HCT116 (cell line): ENCODE data around the gene SLC41A3. TPM values are rescaled to one million over a fixed set of nuclear protein-coding genes. Genes with fewer than 3 reads are reported as not detected.

Experiments
- ATAC-seq: fragments of 200-7000 bp; cut with Tn5 transposase; 2 replicates; pipeline ENCODE4 v1.9.1; 2020; ENCODE audit warnings: mild to moderate bottlenecking, moderate library complexity
- BruUV-seq: library from RNA; stranded (reverse); fragments of 400-500 nt; replicated peaks from 2 replicates; lab custom pipeline; 2021; lab: Mats Ljungman, UMichigan
- CTCF ChIA-PET: fragments of 300-600 bp; sonication (Branson Sonifier 250); formaldehyde crosslinking; loops from one replicate; lab custom pipeline; 2021; ENCODE audit warnings: antibody characterized with exemption; lab: Charles Lee
- POLR2A ChIA-PET: fragments of 300-600, 350-600 bp; sonication (Branson Sonifier 250); formaldehyde crosslinking; loops from one replicate; lab custom pipeline; 2021; ENCODE audit warnings: antibody characterized with exemption; lab: Charles Lee
- RAD21 ChIA-PET, 2 experiments: fragments of 300-600 bp; sonication (Branson Sonifier 250); formaldehyde crosslinking; loops; one replicate each; lab custom pipeline; 2023; ENCODE audit warnings: low total read pairs in 2 of 2; ENCODE audit not compliant: uncharacterized antibody in 2 of 2, unreplicated experiment in 2 of 2, low non-redundant PET in 1 of 2; lab: Charles Lee
- DNase-seq: peaks from one replicate; pipeline ENCODE4 v3.0.0-alpha.2; 2010; ENCODE audit warnings: low read depth, low spot score
- H2AFZ ChIP-seq: fragments of 200-600 bp; shearing (Covaris generic), sonication (generic); 2 replicates; pipeline ENCODE4 v1.6.1; 2017; ENCODE audit warnings: low read depth, mixed run types, mixed read lengths, antibody characterized with exemption, low read length; ENCODE audit not compliant: poor library complexity, severe bottlenecking
- H3K27ac ChIP-seq: 2 replicates; pipeline ENCODE4 v1.5.1; 2012; ENCODE audit warnings: low read depth, low read length
- H3K27me3 ChIP-seq: fragments of 200-600 bp; sonication (generic); 2 replicates; pipeline ENCODE4 v1.6.1; 2016; ENCODE audit warnings: mixed run types, low read length, mixed read lengths; ENCODE audit not compliant: insufficient read depth
- H3K36me3 ChIP-seq, 2 experiments: fragments of 200-500 bp in 1 of 2; fragments of 200-600 bp in 1 of 2; sonication (Bioruptor generic) in 1 of 2; sonication (generic) in 1 of 2; 2 replicates each; pipeline versions ENCODE4 v1.5.1 to v1.6.1; 2014 to 2016; ENCODE audit warnings: low read length in 2 of 2, inconsistent platforms in 1 of 2, mixed read lengths in 1 of 2, mixed run types in 1 of 2; ENCODE audit not compliant: insufficient read depth in 2 of 2, control insufficient read depth in 1 of 2
- H3K4me1 ChIP-seq, 2 experiments: fragments of 200-600 bp in 1 of 2; sonication (generic) in 1 of 2; 2 replicates each; pipeline versions ENCODE4 v1.5.1 to v1.6.1; 2012 to 2017; ENCODE audit warnings: low read length in 2 of 2, inconsistent platforms in 1 of 2, mild to moderate bottlenecking in 1 of 2, mixed read lengths in 1 of 2, mixed run types in 1 of 2, moderate library complexity in 1 of 2; ENCODE audit not compliant: insufficient read depth in 2 of 2, control insufficient read depth in 1 of 2
- H3K4me2 ChIP-seq: fragments of 200-600 bp; sonication (generic); 2 replicates; pipeline ENCODE4 v1.6.1; 2017; ENCODE audit warnings: mixed run types, low read length, mixed read lengths
- H3K4me3 ChIP-seq, 2 experiments: fragments of 200-600 bp in 1 of 2; sonication (generic) in 1 of 2; replicated peaks in 1 of 2; 2 replicates each; pipeline ENCODE4 v1.5.1; 2011 to 2016; ENCODE audit warnings: low read length in 2 of 2, control low read depth in 1 of 2, low read depth in 1 of 2, mild to moderate bottlenecking in 1 of 2, mixed read lengths in 1 of 2, mixed run types in 1 of 2
- H3K79me2 ChIP-seq: fragments of 200-600 bp; sonication (generic); 2 replicates; pipeline ENCODE4 v1.6.1; 2017; ENCODE audit warnings: mild to moderate bottlenecking, mixed run types, low read length, moderate library complexity, mixed read lengths; ENCODE audit not compliant: insufficient read depth
- H3K9ac ChIP-seq: fragments of 200-600 bp; sonication (generic); 2 replicates; pipeline ENCODE4 v1.6.1; 2016; ENCODE audit warnings: low read length, mixed read lengths
- H3K9me2 ChIP-seq: fragments of 200-600 bp; sonication (generic), shearing (Covaris generic); 2 replicates; pipeline ENCODE4 v1.6.1; 2017; ENCODE audit warnings: mixed run types, mild to moderate bottlenecking, moderate library complexity; ENCODE audit not compliant: insufficient read depth
- H3K9me3 ChIP-seq, 2 experiments: fragments of 200-500 bp in 1 of 2; fragments of 200-600 bp in 1 of 2; sonication (Bioruptor generic) in 1 of 2; sonication (generic) in 1 of 2; 2 replicates each; pipeline ENCODE4 v1.6.1; 2014 to 2017; ENCODE audit warnings: low read length in 2 of 2, mixed read lengths in 2 of 2, inconsistent platforms in 1 of 2, low read depth in 1 of 2, mild to moderate bottlenecking in 1 of 2, mixed run types in 1 of 2, moderate library complexity in 1 of 2; ENCODE audit not compliant: control insufficient read depth in 1 of 2, insufficient read depth in 1 of 2
- H4K20me1 ChIP-seq: fragments of 200-600 bp; sonication (generic), shearing (Covaris generic); 2 replicates; pipeline ENCODE4 v1.6.1; 2017; ENCODE audit warnings: mixed run types, mild to moderate bottlenecking, moderate library complexity; ENCODE audit not compliant: insufficient read depth
- CBX3 ChIP-seq: IDR thresholded peaks from 2 replicates; pipeline ENCODE4 v1.6.1; 2012; ENCODE audit warnings: low read depth
- FOSL1 ChIP-seq: IDR thresholded peaks from 2 replicates; pipeline ENCODE4 v1.6.1; 2012; ENCODE audit warnings: low read depth
- JUND ChIP-seq: IDR thresholded peaks from 2 replicates; pipeline ENCODE4 v1.6.1; 2012
- POLR2AphosphoS5 ChIP-seq: IDR thresholded peaks from 2 replicates; pipeline ENCODE4 v1.6.1; 2011; ENCODE audit warnings: mild to moderate bottlenecking, low read depth, low read length, moderate library complexity
- SP1 ChIP-seq: IDR thresholded peaks from 2 replicates; pipeline ENCODE4 v1.6.1; 2012; ENCODE audit warnings: low read depth
- ZNF274 ChIP-seq: fragments of 200-500 bp; sonication (Bioruptor generic); IDR thresholded peaks from 2 replicates; pipeline ENCODE4 v1.6.1; 2014; ENCODE audit warnings: mild to moderate bottlenecking, low read depth, low read length, inconsistent platforms
- intact Hi-C: fragments of 100-400 bp; cut with micrococcal nuclease; formaldehyde crosslinking; loops from 2 replicates; pipeline ENCODE4 v1.10.0; 2022
- total RNA-seq: library from RNA; stranded (reverse); gene quantifications from one replicate; pipeline ENCODE4 v1.2.1, GENCODE V29; 2021; ENCODE audit not compliant: unreplicated experiment
- TF ChIP-seq, protein P1 (sequence below): IDR thresholded peaks from 2 replicates; pipeline ENCODE4 v1.6.1; 2012; ENCODE audit warnings: low read depth
- TF ChIP-seq, protein P2 (sequence below): IDR thresholded peaks from 2 replicates; pipeline ENCODE4 v1.6.1; 2012
- TF ChIP-seq, protein P3 (sequence below), 3 experiments: fragments of 200-600 bp in 1 of 3; sonication (generic) in 1 of 3; IDR thresholded peaks in 2 of 3; conservative IDR thresholded peaks in 1 of 3; 2 replicates each; pipeline ENCODE4 v1.5.1; 2012 to 2017; ENCODE audit warnings: low read depth in 2 of 3, low read length in 2 of 3, antibody characterized with exemption in 1 of 3, borderline replicate concordance in 1 of 3, control low read depth in 1 of 3, mild to moderate bottlenecking in 1 of 3, mixed read lengths in 1 of 3, mixed run types in 1 of 3, moderate library complexity in 1 of 3; ENCODE audit not compliant: insufficient read depth in 1 of 3

SLC41A3 gene
- total RNA-seq, 1 experiment from 2014 or later = 45.9 TPM

DNA sequence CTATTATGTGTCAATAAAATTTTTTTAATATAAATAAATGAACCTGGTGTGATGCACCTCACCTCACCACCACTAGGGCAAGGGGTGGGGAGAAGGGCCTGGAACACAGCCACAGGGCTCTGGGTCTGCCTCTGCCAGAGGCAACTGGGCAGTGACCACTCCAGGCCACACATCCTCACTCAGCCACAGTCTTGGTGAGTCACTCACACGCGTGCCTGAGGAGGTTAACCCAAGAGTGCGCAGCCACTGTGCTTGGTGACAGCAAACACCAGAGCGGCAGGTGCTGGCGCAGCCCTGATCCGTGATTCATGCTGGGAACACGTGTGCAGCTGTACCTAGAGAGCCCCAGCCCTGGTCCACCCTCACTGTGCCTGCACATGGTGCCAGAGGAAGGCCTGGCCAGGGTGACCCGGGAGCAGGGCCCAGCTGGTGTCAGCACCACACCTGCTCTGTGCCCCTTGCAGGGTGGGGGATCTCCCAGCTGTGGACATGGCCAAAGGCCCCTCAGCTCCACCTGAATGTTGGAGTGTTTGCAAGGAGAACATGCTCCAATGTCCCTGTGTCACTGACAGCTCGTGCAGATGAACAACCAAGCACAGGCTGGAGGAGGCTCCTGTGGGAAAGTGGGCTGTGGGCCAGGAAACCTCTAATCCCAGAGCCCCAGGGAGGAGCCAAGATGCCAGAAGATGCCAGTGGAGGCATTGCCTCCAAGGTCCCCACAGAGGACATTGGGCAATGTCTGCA lies 2.1 kb downstream of the SLC41A3 start:
- Histone ChIP-seq H4K20me1 (no peaks in the 10 kb centered on the region), H3K27me3 (no peaks in the 10 kb centered on the region), H3K4me1 (peaks cover 14 to 35% of the 10 kb centered on the region in 2 experiments), H3K4me2 (peak overlapping the region; percentile 94), H3K27ac (peak overlapping the region; percentile 63), H3K36me3 (no peaks in the 10 kb centered on the region), H2AFZ (no peak overlapping the region), H3K79me2 (peaks cover 15% of the 10 kb centered on the region; the same call in 1 of the 2 replicates), H3K9me3 (no peaks in the 10 kb centered on the region), H3K4me3 (no peak overlapping the region; a peak in 1 of 4 replicates), H3K9ac (no peak overlapping the region), H3K9me2 (no peaks in the 10 kb centered on the region)
- peak; percentile 49 for ATAC-seq
- intact Hi-C loops = no loop called here
- ChIA-PET POLR2A (no interaction called here), CTCF (no interaction called here), RAD21 (no interaction called here)
- TF ChIP-seq, protein P1, sequence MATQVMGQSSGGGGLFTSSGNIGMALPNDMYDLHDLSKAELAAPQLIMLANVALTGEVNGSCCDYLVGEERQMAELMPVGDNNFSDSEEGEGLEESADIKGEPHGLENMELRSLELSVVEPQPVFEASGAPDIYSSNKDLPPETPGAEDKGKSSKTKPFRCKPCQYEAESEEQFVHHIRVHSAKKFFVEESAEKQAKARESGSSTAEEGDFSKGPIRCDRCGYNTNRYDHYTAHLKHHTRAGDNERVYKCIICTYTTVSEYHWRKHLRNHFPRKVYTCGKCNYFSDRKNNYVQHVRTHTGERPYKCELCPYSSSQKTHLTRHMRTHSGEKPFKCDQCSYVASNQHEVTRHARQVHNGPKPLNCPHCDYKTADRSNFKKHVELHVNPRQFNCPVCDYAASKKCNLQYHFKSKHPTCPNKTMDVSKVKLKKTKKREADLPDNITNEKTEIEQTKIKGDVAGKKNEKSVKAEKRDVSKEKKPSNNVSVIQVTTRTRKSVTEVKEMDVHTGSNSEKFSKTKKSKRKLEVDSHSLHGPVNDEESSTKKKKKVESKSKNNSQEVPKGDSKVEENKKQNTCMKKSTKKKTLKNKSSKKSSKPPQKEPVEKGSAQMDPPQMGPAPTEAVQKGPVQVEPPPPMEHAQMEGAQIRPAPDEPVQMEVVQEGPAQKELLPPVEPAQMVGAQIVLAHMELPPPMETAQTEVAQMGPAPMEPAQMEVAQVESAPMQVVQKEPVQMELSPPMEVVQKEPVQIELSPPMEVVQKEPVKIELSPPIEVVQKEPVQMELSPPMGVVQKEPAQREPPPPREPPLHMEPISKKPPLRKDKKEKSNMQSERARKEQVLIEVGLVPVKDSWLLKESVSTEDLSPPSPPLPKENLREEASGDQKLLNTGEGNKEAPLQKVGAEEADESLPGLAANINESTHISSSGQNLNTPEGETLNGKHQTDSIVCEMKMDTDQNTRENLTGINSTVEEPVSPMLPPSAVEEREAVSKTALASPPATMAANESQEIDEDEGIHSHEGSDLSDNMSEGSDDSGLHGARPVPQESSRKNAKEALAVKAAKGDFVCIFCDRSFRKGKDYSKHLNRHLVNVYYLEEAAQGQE = no peak
- TF ChIP-seq JUND = peak; percentile 57; the same call in 1 of the 2 replicates
- TF ChIP-seq SP1 = peak; percentile 47
- TF ChIP-seq FOSL1 = peak; percentile 48
- TF ChIP-seq, protein P2, sequence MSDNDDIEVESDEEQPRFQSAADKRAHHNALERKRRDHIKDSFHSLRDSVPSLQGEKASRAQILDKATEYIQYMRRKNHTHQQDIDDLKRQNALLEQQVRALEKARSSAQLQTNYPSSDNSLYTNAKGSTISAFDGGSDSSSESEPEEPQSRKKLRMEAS = peak; percentile 91
- TF ChIP-seq, protein P3, sequence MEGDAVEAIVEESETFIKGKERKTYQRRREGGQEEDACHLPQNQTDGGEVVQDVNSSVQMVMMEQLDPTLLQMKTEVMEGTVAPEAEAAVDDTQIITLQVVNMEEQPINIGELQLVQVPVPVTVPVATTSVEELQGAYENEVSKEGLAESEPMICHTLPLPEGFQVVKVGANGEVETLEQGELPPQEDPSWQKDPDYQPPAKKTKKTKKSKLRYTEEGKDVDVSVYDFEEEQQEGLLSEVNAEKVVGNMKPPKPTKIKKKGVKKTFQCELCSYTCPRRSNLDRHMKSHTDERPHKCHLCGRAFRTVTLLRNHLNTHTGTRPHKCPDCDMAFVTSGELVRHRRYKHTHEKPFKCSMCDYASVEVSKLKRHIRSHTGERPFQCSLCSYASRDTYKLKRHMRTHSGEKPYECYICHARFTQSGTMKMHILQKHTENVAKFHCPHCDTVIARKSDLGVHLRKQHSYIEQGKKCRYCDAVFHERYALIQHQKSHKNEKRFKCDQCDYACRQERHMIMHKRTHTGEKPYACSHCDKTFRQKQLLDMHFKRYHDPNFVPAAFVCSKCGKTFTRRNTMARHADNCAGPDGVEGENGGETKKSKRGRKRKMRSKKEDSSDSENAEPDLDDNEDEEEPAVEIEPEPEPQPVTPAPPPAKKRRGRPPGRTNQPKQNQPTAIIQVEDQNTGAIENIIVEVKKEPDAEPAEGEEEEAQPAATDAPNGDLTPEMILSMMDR (IDR thresholded peaks at IDR 0.05 in 2 of 3, conservative IDR thresholded peaks at IDR 0.05 in 1 of 3; ENCODE audit: borderline replicate concordance in 1 of 3, insufficient read depth in 1 of 3, low read depth in 2 of 3, low read length in 2 of 3) = peak in 2 of 3 experiments; percentile 63 to 71; a peak in 4 of 6 replicates
- TF ChIP-seq CBX3 = peak; percentile 89
- no peak for TF ChIP-seq ZNF274
- peak; percentile 34; the same call in 1 of the 2 replicates for TF ChIP-seq POLR2AphosphoS5
- peak; percentile 48 for DNase-seq
- no TSS peak for BruUV-seq
